ENCODE measurements around the gene TAAR1.

GRCh38 chr6:132666118-132666517, 7.1 kb upstream of the TAAR1 start:
- TF ChIP-seq CTCF (IDR thresholded peaks at IDR 0.05; ENCODE audit: low read length), result no peak
- no peak for TF ChIP-seq EZH2 (optimal IDR thresholded peaks at IDR 0.05; ENCODE audit: low read depth, low read length)

Data from MM.1S (cell line).